ENCODE data around the gene GRK2.

GRK2 gene

DNA sequence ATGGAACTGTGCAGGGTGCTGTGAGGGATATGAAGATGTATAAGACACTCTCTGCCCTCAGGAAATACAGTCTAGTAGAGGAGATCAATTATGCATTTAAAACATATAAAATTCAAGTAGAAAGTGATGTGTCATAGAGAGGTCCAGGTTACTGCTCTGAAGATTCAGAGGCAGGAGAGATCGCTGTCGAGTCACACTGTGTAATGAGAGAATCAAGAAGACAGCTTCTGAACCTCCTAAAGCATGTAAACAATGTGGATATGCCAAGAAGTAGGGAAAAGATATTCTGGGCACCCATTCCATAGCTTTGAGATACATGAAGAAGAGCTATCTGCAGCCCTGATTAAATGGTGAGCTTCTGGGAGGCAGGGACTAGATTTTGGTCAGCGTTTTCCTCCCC, 53.7 kb downstream of the GRK2 start:
- no peak for FAIRE-seq
- DNase-seq (ENCODE audit: insufficient read length, low spot score) = no peak
- no peak for TF ChIP-seq POLR2A (IDR thresholded peaks at IDR 0.05; ENCODE audit: low read depth, low read length)

- DNase-seq (ENCODE audit: insufficient read length, low spot score) (no peak), FAIRE-seq (no peak)
- no peak for TF ChIP-seq POLR2A (IDR thresholded peaks at IDR 0.05; ENCODE audit: low read depth, low read length)
These were observed 54.4 kb downstream of the GRK2 start for GRCh38 chr11:67320691-67321090.

GRCh38 chr11:67321313-67321871, 55.1 kb downstream of the GRK2 start:
- DNase-seq (ENCODE audit: insufficient read length, low spot score) (no peak), FAIRE-seq (no peak)
- no peak for TF ChIP-seq POLR2A (IDR thresholded peaks at IDR 0.05; ENCODE audit: low read depth, low read length)

DNA sequence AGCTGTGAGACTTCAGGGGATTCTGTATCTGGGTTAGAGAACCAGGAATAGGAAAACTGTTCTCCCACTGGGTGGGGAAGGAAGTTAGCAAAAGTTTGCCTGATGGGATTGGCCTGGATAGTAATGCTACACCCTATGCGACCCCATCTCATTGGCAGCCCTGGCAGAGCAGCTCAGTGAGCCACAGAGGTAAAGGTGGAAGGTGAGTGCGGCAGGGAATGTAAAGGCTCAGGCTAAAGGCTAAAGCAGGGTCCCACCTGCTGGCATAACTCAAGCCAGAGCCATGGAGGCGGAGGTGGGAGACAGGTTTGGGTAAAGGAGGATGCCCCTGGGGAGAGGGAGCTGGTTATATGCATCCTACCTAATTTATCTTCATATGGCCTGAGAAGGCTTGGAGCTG, 55.8 kb downstream of the GRK2 start:
- no peak for TF ChIP-seq POLR2A (IDR thresholded peaks at IDR 0.05; ENCODE audit: low read depth, low read length)
- no peak for FAIRE-seq
- no peak for DNase-seq (ENCODE audit: insufficient read length, low spot score)

DNA sequence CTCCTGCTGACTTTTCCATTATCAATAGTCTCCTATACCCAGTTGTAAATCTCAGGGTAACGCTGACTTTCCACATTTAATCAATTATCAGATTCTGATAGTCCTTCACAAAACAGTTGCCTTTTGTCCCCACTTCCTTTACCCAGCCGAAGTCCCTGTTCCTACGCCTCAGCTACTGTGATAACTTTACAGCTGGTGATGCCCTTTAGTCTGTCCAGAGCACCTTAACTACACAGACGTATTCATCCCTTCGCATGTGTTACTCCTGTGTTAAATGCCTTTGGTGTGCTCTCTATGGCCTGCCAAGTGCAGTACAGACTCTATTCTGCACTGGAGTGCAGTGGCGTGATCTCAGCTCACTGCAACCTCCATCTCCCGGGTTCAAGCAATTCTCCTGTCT, 57.3 kb downstream of the GRK2 start:
- DNase-seq (ENCODE audit: insufficient read length, low spot score) (no peak), FAIRE-seq (no peak)
- TF ChIP-seq POLR2A (IDR thresholded peaks at IDR 0.05; ENCODE audit: low read depth, low read length) = no peak

- no peak for TF ChIP-seq POLR2A (IDR thresholded peaks at IDR 0.05; ENCODE audit: low read depth, low read length)
- no peak for FAIRE-seq
These were observed 65.9 kb downstream of the GRK2 start for GRCh38 chr11:67332081-67332691.

More at GRCh38 chr11:67332081-67332691, 65.9 kb downstream of the GRK2 start:
- DNase-seq (ENCODE audit: insufficient read length, low spot score) = no peak
